Measurements from ENCODE around the gene CLTB. TPM values are rescaled to one million over a fixed set of nuclear protein-coding genes. Genes with fewer than 3 reads are reported as not detected.

The CLTB gene
- total RNA-seq, 4 donors from 2014 or later: 183 to 233 (median 197) TPM

- Histone ChIP-seq H3K27me3 (no peaks in the 10 kb centered on the region), H3K36me3 (peaks cover 0 to 67% (median 18%) of the 10 kb centered on the region in 3 donors), H3K4me3 (no peak overlapping the region), H3K4me1 (peaks cover 0 to 20% (median 9%) of the 10 kb centered on the region in 4 donors), H3K9me3 (no peaks in the 10 kb centered on the region), H3K27ac (no peak overlapping the region)
- DNase-seq (ENCODE audit: low spot score in 2 of 2): no peak
- 85 to 91% methylated on average over 3 of the region's 3 CpGs for WGBS, 2 donors
- TF ChIP-seq POLR2A (IDR thresholded peaks at IDR 0.05): no peak
- no peak for TF ChIP-seq EP300 (IDR thresholded peaks at IDR 0.05)
- no peak for TF ChIP-seq CTCF (IDR thresholded peaks at IDR 0.05)
Observed at GRCh38 chr5:176382721-176383120, 33.6 kb downstream of the CLTB start.

GRCh38 chr5:176381979-176382378 lies 34.4 kb downstream of the CLTB start:
- no peak for DNase-seq (ENCODE audit: low spot score in 2 of 2)
- no peak for TF ChIP-seq POLR2A (IDR thresholded peaks at IDR 0.05)
- no peak for TF ChIP-seq CTCF (IDR thresholded peaks at IDR 0.05)
- TF ChIP-seq EP300 (IDR thresholded peaks at IDR 0.05): no peak
- H3K4me1 ChIP-seq: peaks cover 0 to 13% (median 2%) of the 10 kb centered on the region in 4 donors
- 90 to 93% methylated on average over 3 of the region's 3 CpGs for WGBS, 2 donors
- no peaks in the 10 kb centered on the region for H3K9me3 ChIP-seq
- H3K27me3 ChIP-seq: no peaks in the 10 kb centered on the region
- H3K4me3 ChIP-seq: no peak overlapping the region
- peaks cover 0 to 69% (median 18%) of the 10 kb centered on the region in 3 donors for H3K36me3 ChIP-seq
- H3K27ac ChIP-seq: no peak overlapping the region

- Histone ChIP-seq H3K9me3 (no peaks in the 10 kb centered on the region), H3K36me3 (peaks cover 0 to 66% (median 18%) of the 10 kb centered on the region in 3 donors), H3K27me3 (no peaks in the 10 kb centered on the region), H3K4me1 (peaks cover 0 to 7% (median 0%) of the 10 kb centered on the region in 4 donors), H3K4me3 (no peak overlapping the region), H3K27ac (no peak overlapping the region)
- 73 to 76% methylated on average over 3 of the region's 3 CpGs for WGBS, 2 donors
- TF ChIP-seq CTCF (IDR thresholded peaks at IDR 0.05) (no peak), POLR2A (IDR thresholded peaks at IDR 0.05) (no peak), EP300 (IDR thresholded peaks at IDR 0.05) (no peak)
- no peak for DNase-seq (ENCODE audit: low spot score in 2 of 2)
Observed at GRCh38 chr5:176381423-176381822, 34.9 kb downstream of the CLTB start.

GRCh38 chr5:176379881-176380280 lies 36.5 kb downstream of the CLTB start:
- H3K27me3 ChIP-seq: no peaks in the 10 kb centered on the region
- no peak for DNase-seq (ENCODE audit: low spot score in 2 of 2)
- no peaks in the 10 kb centered on the region for H3K9me3 ChIP-seq
- H3K4me1 ChIP-seq: no peaks in the 10 kb centered on the region
- H3K27ac ChIP-seq: no peak overlapping the region
- H3K4me3 ChIP-seq: no peak overlapping the region
- 86 to 88% methylated on average over 3 of the region's 3 CpGs for WGBS, 2 donors
- TF ChIP-seq POLR2A (IDR thresholded peaks at IDR 0.05): no peak
- TF ChIP-seq EP300 (IDR thresholded peaks at IDR 0.05): no peak
- no peak for TF ChIP-seq CTCF (IDR thresholded peaks at IDR 0.05)
- H3K36me3 ChIP-seq: peaks cover 0 to 51% (median 18%) of the 10 kb centered on the region in 3 donors

- Histone ChIP-seq H3K36me3 (peaks cover 0 to 48% (median 0%) of the 10 kb centered on the region in 3 donors), H3K4me1 (peaks cover 0 to 28% (median 0%) of the 10 kb centered on the region in 4 donors), H3K9me3 (no peaks in the 10 kb centered on the region), H3K4me3 (no peak overlapping the region), H3K27ac (peak overlapping the region in 2 of 4 donors; percentile 39 to 47), H3K27me3 (no peaks in the 10 kb centered on the region)
- peak; percentile 42 to 51 for DNase-seq (ENCODE audit: low spot score in 2 of 2)
- TF ChIP-seq CTCF (IDR thresholded peaks at IDR 0.05): no peak
- 30 to 37% methylated on average over 7 of the region's 7 CpGs for WGBS, 2 donors
Observed at GRCh38 chr5:176373100-176373818, 43.1 kb downstream of the CLTB start.

Measured in tibial nerve (tissue), 4 donors.